ENCODE results near the gene KCNG2.

Gene KCNG2

DNA sequence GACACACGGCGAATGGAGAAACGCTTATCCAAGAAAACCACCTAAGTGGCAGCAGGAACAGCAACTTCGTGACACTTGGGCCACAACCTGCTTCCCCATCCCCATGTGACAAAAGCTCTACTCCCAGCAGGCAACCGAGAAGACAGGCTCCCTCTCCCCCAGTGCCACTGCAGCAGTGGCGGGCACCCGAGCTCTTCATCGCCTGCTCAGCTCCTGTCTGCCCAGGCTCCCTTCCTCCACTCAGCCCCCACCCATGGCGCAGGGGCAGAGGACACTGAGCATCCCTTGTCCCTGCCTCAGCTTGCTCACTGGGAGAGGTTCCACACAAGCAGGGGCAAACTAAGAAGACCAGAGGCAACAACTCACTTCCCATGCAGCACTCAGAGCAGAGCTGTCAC is 130.8 kb downstream of the KCNG2 start:
- no peak for DNase-seq

DNA sequence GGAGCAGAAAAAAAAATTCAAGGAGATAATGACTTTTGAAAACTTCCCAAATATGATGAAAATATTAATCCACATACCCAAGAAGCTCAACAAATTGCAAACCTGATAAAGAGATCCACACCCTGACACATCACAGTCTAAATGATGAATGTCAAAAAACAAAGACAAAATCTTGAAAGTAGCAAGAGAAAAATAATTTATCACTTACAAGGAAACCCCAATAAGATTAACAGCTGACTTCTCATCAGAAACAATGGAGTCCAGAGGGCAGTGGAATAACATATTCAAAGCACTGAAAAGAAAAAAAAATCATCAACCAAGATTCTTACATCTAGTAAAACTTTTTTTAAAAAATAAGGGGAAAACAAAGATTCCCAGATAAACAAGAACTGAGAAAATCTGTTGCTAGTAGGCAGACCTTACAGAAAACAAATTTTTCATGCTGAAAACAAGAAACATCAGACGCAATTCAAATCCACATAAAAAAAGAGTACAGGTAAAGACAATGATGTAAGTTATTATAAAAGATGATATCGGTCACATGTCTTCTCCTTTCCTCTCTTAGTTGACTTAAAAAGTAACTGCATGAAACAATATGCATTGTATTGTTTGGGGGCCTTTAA is 132.4 kb downstream of the KCNG2 start:
- no peak for DNase-seq

DNA sequence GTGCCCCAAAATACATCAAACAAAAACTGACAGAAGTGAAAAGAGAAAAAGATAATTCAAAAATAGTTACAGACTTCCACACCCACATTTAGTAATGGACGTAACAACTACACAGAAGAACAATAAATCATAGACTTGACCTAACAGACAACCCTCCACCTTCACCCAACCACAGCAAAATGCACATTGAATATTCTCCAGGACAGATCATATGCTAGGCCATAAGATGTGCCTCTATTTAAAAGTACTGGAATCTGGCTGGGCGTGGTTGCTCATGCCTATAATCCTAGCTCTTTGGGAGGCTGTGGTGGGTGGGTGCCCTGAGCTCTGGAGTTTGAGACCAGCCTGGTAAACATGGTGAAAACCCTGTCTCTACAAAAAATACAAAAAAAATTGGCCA is 133.7 kb downstream of the KCNG2 start:
- no peak for DNase-seq

DNA sequence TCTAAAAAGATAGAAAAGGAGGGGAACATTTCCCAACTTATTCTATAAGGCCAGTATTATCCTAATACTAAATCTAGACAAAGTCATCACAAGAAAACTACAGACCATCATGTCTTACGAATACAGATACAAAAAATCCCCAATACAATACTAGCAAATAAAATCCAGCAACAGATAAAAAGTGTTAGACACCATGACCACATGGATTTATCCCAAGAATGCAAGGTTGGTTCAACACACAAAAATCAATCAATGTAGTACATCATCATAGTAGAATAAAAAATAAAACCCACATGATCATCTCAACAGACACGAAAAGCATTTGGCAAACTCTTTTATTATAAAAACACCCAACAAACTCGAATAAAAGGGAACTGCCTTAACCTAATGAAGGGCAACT is 135.2 kb downstream of the KCNG2 start:
- no peak for DNase-seq

DNA sequence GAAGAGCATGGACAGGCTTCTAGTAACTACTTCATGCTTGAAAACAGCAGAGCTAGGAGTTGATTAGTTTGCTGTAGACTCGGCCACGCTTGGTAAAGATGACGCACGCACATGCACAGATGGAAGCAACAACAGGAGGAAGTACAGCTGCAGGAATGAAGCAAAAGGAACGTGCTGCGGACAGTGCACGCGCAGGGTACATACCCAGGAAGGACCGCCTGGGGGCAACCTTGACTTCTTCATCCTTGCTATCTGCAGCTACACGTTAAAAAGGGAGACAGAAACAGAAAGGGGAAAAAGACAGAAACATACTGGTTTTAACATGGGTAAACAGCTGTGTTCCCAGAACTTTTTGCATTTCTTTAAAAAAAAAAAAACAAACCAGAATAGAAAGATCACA is 136.0 kb downstream of the KCNG2 start:
- no peak for DNase-seq

DNA sequence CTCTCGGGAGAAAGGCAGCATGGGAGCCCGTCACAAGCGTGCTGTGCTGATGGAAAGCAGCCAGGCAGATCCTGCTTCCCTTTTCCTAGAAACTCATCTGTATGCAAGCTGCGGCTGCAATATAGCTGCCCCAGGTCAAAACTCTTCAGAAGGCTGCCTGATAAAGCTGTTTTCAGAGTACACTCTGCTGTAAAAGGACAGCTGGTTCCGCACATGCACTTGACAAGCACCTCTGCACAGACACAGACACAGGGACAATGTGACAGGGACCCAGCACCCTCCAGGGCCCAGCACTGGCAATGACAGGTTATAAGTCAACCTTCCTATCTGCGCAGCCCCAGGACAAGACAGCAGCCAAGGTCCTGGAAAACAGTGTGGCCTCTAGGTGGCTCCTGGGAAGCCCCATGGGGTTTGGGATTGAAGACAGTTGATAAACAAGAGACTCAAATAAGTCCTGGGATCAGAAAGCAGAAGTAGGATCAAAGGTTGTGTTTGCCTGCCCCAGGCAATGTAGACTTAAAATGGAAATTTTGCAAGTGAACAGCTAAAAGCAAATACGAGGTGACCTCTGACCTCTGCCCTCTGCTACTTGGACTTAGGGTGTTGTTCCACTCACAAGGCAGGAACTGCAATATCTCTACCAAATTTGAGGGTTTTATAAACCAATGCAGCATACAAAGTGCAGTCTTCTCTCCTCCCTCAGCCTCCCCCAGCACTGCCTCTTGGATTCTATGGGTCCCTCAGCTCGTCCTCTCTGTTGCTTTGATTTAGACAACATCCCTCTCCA is 136.8 kb downstream of the KCNG2 start:
- no peak for DNase-seq

DNA sequence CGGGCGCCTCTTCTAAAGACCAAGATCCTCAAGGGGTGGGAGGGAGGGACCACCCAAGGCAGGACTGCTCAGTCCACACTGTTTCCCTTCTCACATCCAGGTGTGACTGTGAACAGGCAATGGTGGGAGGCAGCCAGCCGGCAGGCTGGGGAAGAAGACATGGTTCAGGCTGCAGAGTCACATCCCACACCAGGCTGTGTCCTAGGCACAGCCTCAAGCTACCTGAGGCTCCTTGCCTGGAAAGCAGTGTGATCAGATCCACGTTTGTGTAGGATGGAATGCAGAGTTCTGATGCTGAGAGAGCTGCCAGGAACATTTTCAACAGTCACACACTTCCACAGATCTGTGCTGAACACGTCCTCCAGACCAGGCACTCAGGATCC is 137.4 kb downstream of the KCNG2 start:
- no peak for DNase-seq

DNA sequence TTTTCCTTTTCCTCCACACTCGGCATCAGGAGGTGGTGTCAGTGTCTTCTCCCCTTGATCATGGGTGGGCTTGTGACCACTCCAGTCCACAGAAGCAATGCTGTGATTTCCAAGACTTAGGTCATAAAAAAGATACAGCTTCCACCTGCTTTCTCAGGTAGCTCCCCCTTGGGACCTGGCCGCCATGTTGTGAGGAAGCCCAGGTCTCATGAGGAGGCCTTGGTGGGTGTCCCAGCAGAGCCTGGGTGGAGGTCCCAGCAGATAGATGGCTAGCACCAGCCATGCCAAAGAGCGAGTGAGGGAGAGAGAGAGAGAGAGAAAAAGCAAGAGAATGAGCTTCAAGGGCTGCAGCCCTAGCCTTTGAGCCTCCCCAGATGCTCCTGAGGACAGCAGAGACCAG is 137.8 kb downstream of the KCNG2 start:
- no peak for DNase-seq

DNA sequence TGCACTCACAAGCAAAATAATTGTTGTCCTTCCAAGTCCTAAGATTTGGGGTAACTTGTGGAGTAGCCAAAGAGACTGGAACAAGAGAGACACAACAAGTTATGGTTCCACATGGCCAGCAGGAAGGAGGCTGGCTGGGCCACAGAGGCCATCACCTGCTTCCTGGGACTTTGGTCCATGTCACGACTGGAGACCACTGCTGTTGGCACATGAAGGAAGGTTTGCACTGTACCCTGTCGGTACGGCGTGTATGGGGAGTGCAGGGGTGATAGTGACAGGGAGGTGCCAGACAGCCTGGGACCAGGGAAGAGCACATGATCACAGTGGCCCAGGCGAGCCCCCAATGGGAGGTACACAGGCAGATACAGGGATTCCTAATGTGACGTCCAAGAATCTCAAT is 138.2 kb downstream of the KCNG2 start:
- no peak for DNase-seq

DNA sequence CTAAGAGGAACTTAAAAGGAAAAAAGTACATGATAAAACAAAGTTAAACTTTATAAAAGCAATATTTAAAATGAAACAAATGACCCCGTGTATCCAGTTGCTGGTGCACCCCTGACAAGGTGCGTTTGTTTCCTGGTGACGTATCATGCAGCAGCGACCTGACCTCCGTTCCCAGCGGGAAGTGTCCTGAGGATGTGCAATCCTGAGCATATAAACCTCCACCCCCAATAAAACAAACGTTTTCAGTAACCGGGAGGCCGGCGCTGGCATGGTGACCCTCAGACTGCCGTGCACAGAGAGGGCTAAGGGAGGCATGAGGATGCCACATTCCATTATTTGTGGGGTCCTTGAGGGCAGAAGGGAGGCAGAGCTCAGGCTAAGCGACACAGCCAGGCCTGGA is 138.9 kb downstream of the KCNG2 start:
- no peak for DNase-seq

DNA sequence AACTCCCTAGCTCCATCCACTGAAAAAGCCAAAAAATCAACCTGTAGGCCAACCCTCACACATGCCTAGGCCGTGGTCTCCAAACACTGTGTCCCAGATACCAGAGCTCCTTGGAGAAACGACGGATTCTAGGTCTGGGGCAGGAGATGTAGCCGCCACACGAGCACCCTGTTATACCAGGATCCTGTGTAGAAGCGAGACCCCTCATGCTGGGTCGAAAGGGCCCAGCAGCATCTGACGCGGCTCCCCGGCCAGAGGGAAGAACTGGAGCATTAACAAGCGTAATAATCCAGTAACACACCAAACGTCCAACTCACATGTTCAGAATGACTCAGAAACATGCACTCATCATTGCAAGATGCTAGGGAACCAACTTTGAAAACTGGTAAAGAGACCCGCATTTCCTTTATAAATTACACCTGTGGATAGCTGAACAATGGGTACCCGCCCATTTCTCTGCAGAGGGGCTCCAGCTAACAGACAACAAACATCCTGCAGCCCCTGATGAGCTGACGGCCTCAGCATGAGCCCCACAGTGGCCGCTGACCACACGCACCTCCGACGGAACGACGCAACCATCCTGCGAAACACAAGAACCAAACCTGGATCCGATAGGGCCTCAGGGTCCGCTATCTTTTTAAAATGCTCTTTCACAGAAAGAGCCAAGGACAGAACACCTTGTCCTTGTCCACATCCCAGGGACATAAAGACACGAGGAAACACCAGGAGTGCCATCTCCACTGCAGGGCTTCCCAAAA is 139.5 kb downstream of the KCNG2 start:
- DNase-seq = no peak

DNA sequence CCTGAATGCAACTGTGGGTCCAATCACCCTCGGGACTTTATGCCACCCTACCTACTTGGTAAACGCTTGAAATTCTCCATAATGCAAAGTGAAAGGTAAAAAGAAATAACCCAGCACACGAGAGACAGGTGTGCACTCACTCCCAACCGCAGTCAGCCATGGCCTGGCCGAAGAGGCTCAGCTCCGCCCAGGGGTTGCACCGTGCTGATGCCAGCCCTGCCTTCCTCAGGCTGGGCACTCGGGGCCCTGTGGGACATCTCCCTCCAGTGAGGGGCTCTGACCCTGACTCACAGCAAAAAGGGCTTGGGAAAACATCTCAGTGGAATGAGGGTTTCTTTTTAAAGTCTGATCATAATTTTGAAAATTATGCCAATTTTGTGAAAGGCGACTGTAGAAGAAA is 140.5 kb downstream of the KCNG2 start:
- DNase-seq = no peak

DNA sequence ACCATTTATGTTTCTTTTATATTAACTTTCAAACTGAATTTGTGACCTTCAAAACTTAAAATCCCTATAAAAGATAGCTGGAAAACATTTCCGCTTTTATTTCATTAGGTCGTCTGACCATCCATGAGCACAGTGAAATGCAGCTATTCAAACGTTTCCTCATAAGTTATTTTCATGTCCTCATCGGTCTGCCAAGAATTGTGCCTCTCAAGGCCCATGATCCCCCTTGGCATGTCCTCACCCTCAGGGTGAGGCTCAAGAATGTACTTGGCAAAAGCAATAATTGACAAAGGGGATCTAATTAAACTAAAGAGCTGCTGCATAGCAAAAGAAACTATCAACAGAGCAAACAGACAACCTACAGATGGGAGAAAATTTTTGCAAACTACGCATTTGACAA is 141.4 kb downstream of the KCNG2 start:
- no peak for DNase-seq

DNA sequence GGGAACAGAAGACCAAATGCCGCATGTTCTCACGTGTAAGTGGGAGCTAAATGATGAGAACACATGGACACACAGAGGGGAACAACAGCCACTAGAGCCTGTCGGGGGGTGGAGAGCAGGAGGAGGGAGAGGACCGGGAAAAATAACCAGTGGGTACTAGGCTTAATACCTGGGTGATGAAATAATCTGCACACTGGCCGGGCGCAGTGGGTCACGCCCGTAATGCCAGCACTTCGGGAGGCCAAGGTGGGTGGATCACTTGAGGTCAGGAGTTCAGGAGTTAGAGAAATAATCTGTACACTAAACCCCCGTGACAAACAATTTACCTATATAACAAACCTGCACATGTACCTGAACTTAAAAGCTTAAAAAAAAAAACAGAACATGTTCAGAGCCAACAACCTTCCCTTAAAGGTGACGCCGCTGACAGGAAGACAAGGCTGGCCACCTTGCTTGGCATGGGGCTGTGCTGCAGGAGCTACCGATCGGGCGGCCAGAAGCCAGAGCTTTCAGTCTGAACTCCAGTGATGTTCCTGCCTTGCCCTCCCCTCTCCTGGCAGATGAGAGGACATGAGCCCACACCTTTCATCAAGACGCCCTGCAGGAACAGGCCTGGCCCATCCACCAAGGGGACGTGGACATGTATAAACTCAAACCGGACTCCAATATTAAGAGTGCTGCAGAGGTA is 142.5 kb downstream of the KCNG2 start:
- DNase-seq = no peak

DNA sequence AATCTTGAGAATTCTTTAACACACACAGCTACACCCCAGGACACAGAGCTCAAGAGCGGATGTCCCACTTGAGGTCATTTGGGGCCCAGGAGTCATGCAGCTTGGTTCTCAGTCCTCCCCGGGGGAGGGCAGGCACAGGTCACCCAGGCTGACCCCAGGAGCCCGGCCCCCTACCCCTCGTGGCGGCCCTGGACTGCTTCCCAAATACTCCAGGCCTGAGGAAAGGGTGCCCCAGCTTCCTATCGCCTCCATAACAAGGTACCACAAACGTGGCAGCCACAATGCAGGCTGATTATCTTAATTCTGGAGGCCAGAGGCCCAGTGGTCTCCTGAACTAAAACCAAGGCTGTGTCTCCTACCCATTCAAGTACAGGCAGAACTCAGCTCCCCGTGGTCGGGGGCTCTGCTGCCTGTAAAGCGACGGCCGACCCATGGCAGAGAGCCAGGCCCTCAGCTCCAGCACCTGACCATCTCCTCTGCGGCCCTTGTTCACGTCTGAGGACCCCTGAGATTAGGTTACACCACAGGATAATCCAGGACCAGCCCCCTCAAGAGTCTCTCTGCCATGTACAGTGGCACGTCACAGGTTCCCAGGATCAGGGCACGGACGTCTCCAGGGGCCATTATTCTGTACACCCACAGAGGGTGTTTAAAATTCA is 143.2 kb downstream of the KCNG2 start:
- DNase-seq = peak; percentile 1

DNA sequence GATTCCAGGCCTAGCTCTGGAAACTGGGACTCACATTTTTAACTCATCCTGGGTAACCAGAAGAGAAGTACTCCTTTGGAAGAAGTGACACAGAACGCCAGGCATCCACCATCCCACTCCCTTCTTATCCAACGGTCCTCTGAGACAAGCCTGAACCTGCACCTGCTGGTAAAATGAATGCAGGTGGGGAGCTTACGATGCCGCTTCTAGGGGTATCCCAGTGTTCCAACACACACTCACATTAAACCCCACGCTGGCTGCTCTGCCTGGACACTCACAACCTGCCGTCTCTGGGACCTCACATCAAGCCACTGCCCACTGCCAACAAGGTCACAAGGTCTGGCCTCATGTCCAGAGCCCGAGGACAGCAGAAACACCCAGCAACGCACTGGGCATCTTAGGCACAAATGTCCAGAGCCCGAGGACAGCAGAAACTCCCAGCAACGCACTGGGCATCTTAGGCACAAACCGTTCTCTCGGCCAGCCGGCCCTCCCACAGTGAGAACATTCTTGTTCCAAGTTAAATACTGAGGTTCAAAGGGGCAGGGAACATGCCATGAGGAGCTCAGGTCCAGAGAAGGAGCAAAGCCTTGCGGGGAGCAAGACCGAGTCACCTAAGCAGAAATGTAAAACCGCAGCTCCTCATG is 143.9 kb downstream of the KCNG2 start:
- DNase-seq = no peak

DNA sequence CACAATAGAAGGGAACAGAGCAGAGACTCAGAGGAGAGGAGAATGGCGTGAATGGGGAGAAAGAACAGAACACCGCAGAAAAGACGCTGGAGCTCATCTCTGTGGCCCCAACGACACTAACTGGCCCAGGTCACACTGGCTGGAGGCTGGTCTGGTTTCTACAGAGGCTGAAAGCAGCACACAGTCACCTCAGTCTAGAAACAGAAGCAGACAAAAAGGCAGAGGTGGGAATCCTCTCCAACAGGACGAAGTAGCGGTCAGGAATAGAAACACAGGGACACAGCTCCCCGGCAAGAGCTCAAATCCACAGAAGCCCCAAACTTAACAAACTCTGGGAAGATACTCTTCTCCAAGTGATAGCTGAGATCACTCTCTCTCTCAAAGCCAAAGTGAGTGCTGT is 144.5 kb downstream of the KCNG2 start:
- DNase-seq = no peak

DNA sequence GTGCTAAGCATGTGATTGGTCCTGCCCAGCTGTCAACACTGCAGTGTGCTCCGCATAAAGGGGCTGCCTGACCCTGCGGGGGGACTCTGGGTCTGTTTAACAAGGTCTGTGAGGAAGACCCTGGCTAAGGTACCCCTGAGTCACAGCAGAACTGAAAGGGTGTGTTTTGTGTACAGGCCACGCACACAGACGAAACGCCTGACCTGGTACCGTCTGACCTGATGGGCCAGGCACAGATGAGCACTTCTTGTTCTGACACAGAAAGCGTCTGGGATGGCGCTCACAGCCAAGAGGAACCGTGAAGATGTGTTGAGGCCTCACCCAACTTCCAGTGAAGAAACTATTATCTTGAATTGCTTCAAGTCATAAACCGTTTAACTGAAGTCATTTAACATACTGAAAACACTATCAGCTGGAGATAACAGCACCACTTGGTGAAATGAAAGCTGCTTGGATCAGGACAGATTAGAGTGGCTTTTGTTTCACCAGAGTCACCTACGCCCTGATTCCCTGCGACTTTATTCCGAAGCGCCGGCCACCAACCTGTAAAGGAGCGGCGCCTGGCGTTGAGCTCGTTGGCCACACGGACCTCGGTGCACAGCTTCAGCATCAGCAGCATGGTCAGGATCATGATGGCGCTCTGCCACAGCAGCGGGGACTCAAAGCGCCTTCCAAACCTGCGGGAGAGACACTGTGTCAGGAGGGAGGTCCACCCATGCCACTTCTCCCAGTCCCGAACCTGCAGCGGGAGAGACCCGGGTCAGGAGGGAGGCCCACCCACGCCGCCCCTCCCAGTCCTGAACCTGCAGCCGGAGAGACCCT is 145.3 kb downstream of the KCNG2 start:
- DNase-seq = no peak

DNA sequence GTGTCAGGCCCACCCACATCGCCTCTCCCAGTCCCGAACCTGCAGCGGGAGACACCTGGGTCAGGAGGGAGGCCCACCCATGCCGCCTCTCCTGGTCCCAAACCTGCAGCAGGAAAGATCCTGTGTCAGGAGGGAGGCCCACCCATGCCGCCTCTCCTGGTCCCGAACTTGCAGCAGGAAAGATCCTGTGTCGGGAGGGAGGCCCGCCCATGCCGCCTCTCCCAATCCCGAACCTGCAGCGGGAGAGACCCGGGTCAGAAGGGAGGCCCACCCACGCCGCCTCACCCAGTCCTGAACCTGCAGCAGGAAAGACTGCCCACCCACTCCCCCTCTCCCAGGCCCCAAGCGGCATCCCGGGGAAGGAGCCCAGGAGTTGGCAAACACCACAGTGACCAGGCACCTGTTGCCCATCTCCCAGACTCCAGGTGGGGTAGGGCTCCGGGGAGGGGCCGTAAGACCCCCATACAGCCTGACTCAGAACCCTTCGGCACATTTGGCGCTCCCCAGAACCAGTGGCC is 145.9 kb downstream of the KCNG2 start:
- no peak for DNase-seq

DNA sequence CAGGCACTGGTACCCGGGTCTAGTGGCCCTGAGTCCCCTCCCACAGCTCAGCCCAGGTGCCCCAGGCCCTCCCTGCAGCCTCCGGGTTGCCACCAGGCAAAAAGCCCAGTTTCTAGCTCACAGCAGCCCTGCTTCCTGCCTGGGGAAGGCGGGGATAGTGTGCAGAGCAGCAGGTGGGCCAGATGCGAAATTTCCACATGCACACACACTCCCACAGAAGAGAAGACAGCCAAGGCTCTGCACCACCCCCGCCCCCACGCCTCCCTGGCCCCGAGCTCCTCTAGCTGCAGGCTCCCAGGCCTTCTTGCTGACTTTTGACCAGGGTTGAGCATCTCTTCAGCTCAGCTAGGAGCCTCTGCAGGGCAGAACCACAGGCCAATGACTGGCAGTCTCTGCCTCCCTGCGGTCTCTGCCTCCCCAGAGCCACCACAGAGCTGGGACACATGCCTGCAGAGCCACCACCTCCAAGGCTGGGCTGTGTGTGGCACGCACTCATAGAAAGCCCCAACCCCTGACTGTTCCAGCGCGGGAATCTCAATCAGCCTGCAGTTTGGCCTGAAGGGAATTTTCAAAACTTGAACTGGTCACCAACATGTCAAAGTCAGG is 146.5 kb downstream of the KCNG2 start:
- no peak for DNase-seq

DNA sequence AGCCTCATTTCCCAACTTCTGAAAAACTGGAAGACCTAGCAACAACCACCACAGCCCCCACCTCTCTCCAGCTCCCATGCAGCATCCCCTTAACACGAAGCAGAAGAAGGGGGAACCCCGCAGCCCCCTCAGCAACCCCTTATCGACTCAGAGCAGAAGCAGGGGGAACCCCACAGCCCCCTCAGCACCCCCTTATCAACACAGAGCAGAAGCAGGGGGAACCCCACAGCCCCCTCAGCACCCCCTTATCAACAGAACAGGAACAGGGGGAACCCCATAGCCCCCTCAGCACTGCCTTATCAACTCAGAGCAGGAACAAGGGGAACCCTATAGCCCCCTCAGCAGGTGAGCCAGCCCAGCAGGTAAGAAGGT is 147.0 kb downstream of the KCNG2 start:
- DNase-seq = no peak
